Activated CD8-positive, alpha-beta memory T cell treated with anti-CD3 and anti-CD28 coated beads, Interleukin-2, amount 10 ng/mL, durations not matched to agents 7 days and 5 days (primary cell): ENCODE measurements around the gene PDE11A. TPM values are rescaled to one million over a fixed set of nuclear protein-coding genes. Genes with fewer than 3 reads are reported as not detected.

Source experiments
- ATAC-seq: fragments of 150-1000 bp; cut with Tn5 transposase; one replicate; pipeline ENCODE4 v1.10.0; 2021; ENCODE audit warnings: moderate library complexity
- CTCF ChIA-PET: fragments of 350-600 bp; sonication (Branson Sonifier 250); formaldehyde crosslinking; loops from one replicate; lab custom pipeline; 2021; ENCODE audit warnings: antibody characterized with exemption; lab: Charles Lee
- DNase-seq: peaks from one replicate; pipeline ENCODE4 v3.0.0-alpha.2; 2020
- H3K27ac Mint-ChIP-seq: one replicate; pipeline ENCODE4 v1.8.0; 2021; ENCODE audit warnings: mild to moderate bottlenecking, mixed read lengths
- H3K27me3 Mint-ChIP-seq: one replicate; pipeline ENCODE4 v1.8.0; 2021; ENCODE audit warnings: mixed read lengths
- H3K36me3 Mint-ChIP-seq: one replicate; pipeline ENCODE4 v1.8.0; 2021; ENCODE audit warnings: mild to moderate bottlenecking, mixed read lengths
- H3K4me1 Mint-ChIP-seq: one replicate; pipeline ENCODE4 v1.8.0; 2021; ENCODE audit warnings: mixed read lengths
- H3K4me3 Mint-ChIP-seq: one replicate; pipeline ENCODE4 v1.8.0; 2021; ENCODE audit warnings: mild to moderate bottlenecking, moderate library complexity, mixed read lengths
- H3K9me3 Mint-ChIP-seq: one replicate; pipeline ENCODE4 v1.8.0; 2022; ENCODE audit warnings: low read depth, mixed read lengths
- total RNA-seq, 2 experiments: library from RNA; stranded (reverse); gene quantifications; one replicate each; pipeline ENCODE4 v1.2.3, GENCODE V29; 2021

Gene PDE11A
- total RNA-seq, 2 experiments from 2014 or later, result not detected

GRCh38 chr2:177756336-177756735 is 316.2 kb downstream of the PDE11A start:
- peaks cover 39% of the 10 kb centered on the region for H3K27me3 Mint-ChIP-seq
- CTCF ChIA-PET, result no interaction called here
- no peak for DNase-seq

GRCh38 chr2:177754492-177754873 is 318.1 kb downstream of the PDE11A start:
- peaks cover 30% of the 10 kb centered on the region for H3K27me3 Mint-ChIP-seq
- ATAC-seq (no peak), DNase-seq (no peak)
- H3K36me3 Mint-ChIP-seq, result no peaks in the 10 kb centered on the region
- no peak overlapping the region for H3K4me3 Mint-ChIP-seq
- peaks cover 3% of the 10 kb centered on the region for H3K4me1 Mint-ChIP-seq
- CTCF ChIA-PET, result interaction anchor here (1.7 kb wide), 1 partner anchor 9 kb away, joined by 9 read pairs; no protein-coding TSS in a partner anchor
- no peak overlapping the region for H3K27ac Mint-ChIP-seq
- no peaks in the 10 kb centered on the region for H3K9me3 Mint-ChIP-seq

More at GRCh38 chr2:177756336-177756735, 316.2 kb downstream of the PDE11A start:
- Mint-ChIP-seq H3K27ac (no peak overlapping the region), H3K4me3 (no peak overlapping the region), H3K36me3 (no peaks in the 10 kb centered on the region), H3K4me1 (peaks cover 3% of the 10 kb centered on the region), H3K9me3 (no peaks in the 10 kb centered on the region)
- ATAC-seq, result no peak

GRCh38 chr2:177753682-177754491 is 318.7 kb downstream of the PDE11A start:
- H3K27me3 Mint-ChIP-seq, result peaks cover 26% of the 10 kb centered on the region
- no peaks in the 10 kb centered on the region for H3K36me3 Mint-ChIP-seq
- CTCF ChIA-PET, result interaction anchor here (1.7 kb wide), 1 partner anchor 10 kb away, joined by 9 read pairs; no protein-coding TSS in a partner anchor
- DNase-seq, result no peak
- H3K9me3 Mint-ChIP-seq, result no peaks in the 10 kb centered on the region
- no peak overlapping the region for H3K27ac Mint-ChIP-seq
- peaks cover 3% of the 10 kb centered on the region for H3K4me1 Mint-ChIP-seq
- no peak for ATAC-seq
- H3K4me3 Mint-ChIP-seq, result no peak overlapping the region

GRCh38 chr2:177748360-177748759 is 324.2 kb downstream of the PDE11A start:
- CTCF ChIA-PET, result no interaction called here
- no peak for ATAC-seq

GRCh38 chr2:177747384-177747783 is 325.2 kb downstream of the PDE11A start:
- Mint-ChIP-seq H3K27me3 (peaks cover 31% of the 10 kb centered on the region), H3K9me3 (no peaks in the 10 kb centered on the region), H3K27ac (no peak overlapping the region), H3K4me3 (no peak overlapping the region), H3K36me3 (no peaks in the 10 kb centered on the region), H3K4me1 (no peaks in the 10 kb centered on the region)
- CTCF ChIA-PET, result no interaction called here
- ATAC-seq (no peak), DNase-seq (no peak)

More at GRCh38 chr2:177748360-177748759, 324.2 kb downstream of the PDE11A start:
- no peak overlapping the region for H3K27ac Mint-ChIP-seq
- H3K4me1 Mint-ChIP-seq, result no peaks in the 10 kb centered on the region
- H3K9me3 Mint-ChIP-seq, result no peaks in the 10 kb centered on the region
- H3K4me3 Mint-ChIP-seq, result no peak overlapping the region
- peaks cover 24% of the 10 kb centered on the region for H3K27me3 Mint-ChIP-seq
- no peaks in the 10 kb centered on the region for H3K36me3 Mint-ChIP-seq
- DNase-seq, result no peak

GRCh38 chr2:177746358-177746757 is 326.2 kb downstream of the PDE11A start:
- CTCF ChIA-PET, result no interaction called here
- Mint-ChIP-seq H3K9me3 (no peaks in the 10 kb centered on the region), H3K27ac (no peak overlapping the region), H3K27me3 (peaks cover 30% of the 10 kb centered on the region), H3K36me3 (no peaks in the 10 kb centered on the region), H3K4me1 (no peaks in the 10 kb centered on the region), H3K4me3 (no peak overlapping the region)
- DNase-seq (no peak), ATAC-seq (no peak)

GRCh38 chr2:177745531-177745930 is 327.0 kb downstream of the PDE11A start:
- H3K36me3 Mint-ChIP-seq, result no peaks in the 10 kb centered on the region
- H3K27me3 Mint-ChIP-seq, result peaks cover 29% of the 10 kb centered on the region
- ATAC-seq (no peak), DNase-seq (no peak)
- H3K9me3 Mint-ChIP-seq, result no peaks in the 10 kb centered on the region
- no peaks in the 10 kb centered on the region for H3K4me1 Mint-ChIP-seq
- CTCF ChIA-PET, result interaction anchor here (1.1 kb wide), 1 partner anchor 27 kb away, joined by 3 read pairs; no protein-coding TSS in a partner anchor
- no peak overlapping the region for H3K27ac Mint-ChIP-seq
- H3K4me3 Mint-ChIP-seq, result no peak overlapping the region

GRCh38 chr2:177742851-177743250 is 329.7 kb downstream of the PDE11A start:
- no peaks in the 10 kb centered on the region for H3K4me1 Mint-ChIP-seq
- H3K9me3 Mint-ChIP-seq, result no peaks in the 10 kb centered on the region
- CTCF ChIA-PET, result interaction anchor here (1.0 kb wide), 1 partner anchor 19 kb away, joined by 5 read pairs; no protein-coding TSS in a partner anchor
- no peak overlapping the region for H3K4me3 Mint-ChIP-seq
- ATAC-seq, result no peak
- peaks cover 24% of the 10 kb centered on the region for H3K27me3 Mint-ChIP-seq
- no peak overlapping the region for H3K27ac Mint-ChIP-seq
- DNase-seq, result no peak
- no peaks in the 10 kb centered on the region for H3K36me3 Mint-ChIP-seq

- CTCF ChIA-PET, result no interaction called here
- H3K27me3 Mint-ChIP-seq, result peaks cover 24% of the 10 kb centered on the region
Measured at GRCh38 chr2:177741866-177742265, 330.7 kb downstream of the PDE11A start.

GRCh38 chr2:177740700-177741099 is 331.9 kb downstream of the PDE11A start:
- CTCF ChIA-PET, result no interaction called here
- H3K4me3 Mint-ChIP-seq, result no peak overlapping the region
- H3K9me3 Mint-ChIP-seq, result no peaks in the 10 kb centered on the region
- DNase-seq, result no peak
- no peaks in the 10 kb centered on the region for H3K36me3 Mint-ChIP-seq
- H3K27me3 Mint-ChIP-seq, result peaks cover 23% of the 10 kb centered on the region
- H3K27ac Mint-ChIP-seq, result no peak overlapping the region
- no peaks in the 10 kb centered on the region for H3K4me1 Mint-ChIP-seq
- ATAC-seq, result no peak

More at GRCh38 chr2:177741866-177742265, 330.7 kb downstream of the PDE11A start:
- no peak for DNase-seq
- Mint-ChIP-seq H3K27ac (no peak overlapping the region), H3K36me3 (no peaks in the 10 kb centered on the region), H3K4me3 (no peak overlapping the region), H3K4me1 (no peaks in the 10 kb centered on the region), H3K9me3 (no peaks in the 10 kb centered on the region)
- no peak for ATAC-seq

GRCh38 chr2:177738461-177739235 is 333.9 kb downstream of the PDE11A start:
- Mint-ChIP-seq H3K27ac (no peak overlapping the region), H3K9me3 (no peaks in the 10 kb centered on the region), H3K4me1 (no peaks in the 10 kb centered on the region), H3K36me3 (no peaks in the 10 kb centered on the region), H3K4me3 (no peak overlapping the region), H3K27me3 (peaks cover 25% of the 10 kb centered on the region)
- no peak for ATAC-seq
- CTCF ChIA-PET, result interaction anchor here (0.7 to 1.3 kb wide), 3 partner anchors 11 to 403 kb away, joined by 3 read pairs; no protein-coding TSS in a partner anchor
- DNase-seq, result no peak

GRCh38 chr2:177735318-177735803 is 337.2 kb downstream of the PDE11A start:
- ATAC-seq, result no peak
- DNase-seq, result no peak
- CTCF ChIA-PET, result no interaction called here
- H3K9me3 Mint-ChIP-seq, result no peaks in the 10 kb centered on the region
- H3K27me3 Mint-ChIP-seq, result peaks cover 32% of the 10 kb centered on the region
- H3K27ac Mint-ChIP-seq, result no peak overlapping the region
- peaks cover 9% of the 10 kb centered on the region for H3K4me1 Mint-ChIP-seq
- no peak overlapping the region for H3K4me3 Mint-ChIP-seq
- H3K36me3 Mint-ChIP-seq, result no peaks in the 10 kb centered on the region

GRCh38 chr2:177733322-177733855 is 339.2 kb downstream of the PDE11A start:
- H3K9me3 Mint-ChIP-seq, result no peaks in the 10 kb centered on the region
- H3K27ac Mint-ChIP-seq, result no peak overlapping the region
- CTCF ChIA-PET, result interaction anchor here (1.7 kb wide), 1 partner anchor 9 kb away, joined by 8 read pairs; no protein-coding TSS in a partner anchor
- no peak overlapping the region for H3K4me3 Mint-ChIP-seq
- no peak for DNase-seq
- peaks cover 49% of the 10 kb centered on the region for H3K27me3 Mint-ChIP-seq
- H3K4me1 Mint-ChIP-seq, result peaks cover 9% of the 10 kb centered on the region
- no peaks in the 10 kb centered on the region for H3K36me3 Mint-ChIP-seq
- ATAC-seq, result no peak
